ENCODE measurements around the gene HSP90B1. TPM values are rescaled to one million over a fixed set of nuclear protein-coding genes. Genes with fewer than 3 reads are reported as not detected.
A peak's percentile ranks its signal among the peaks of the same experiment; 100 is the strongest.

Gene HSP90B1
- total RNA-seq, 2 donors from 2014 or later, result 403 to 522 TPM

GRCh38 chr12:103944964-103945363, 14.8 kb downstream of the HSP90B1 start:
- no peak for TF ChIP-seq CTCF (IDR thresholded peaks at IDR 0.05)
- Histone ChIP-seq H3K27me3 (replicated peaks; ENCODE audit: insufficient read depth) (no peaks in the 10 kb centered on the region), H3K9me3 (no peaks in the 10 kb centered on the region), H3K36me3 (peaks cover 75% of the 10 kb centered on the region), H3K27ac (no peak overlapping the region), H3K4me1 (ENCODE audit: control insufficient read depth in 1 of 2, low read depth in 2 of 2) (no peaks in the 10 kb centered on the region), H3K4me3 (no peak overlapping the region)
- ATAC-seq (ENCODE audit: insufficient number of reproducible peaks, low FRiP score, low read depth) (no peak), DNase-seq (ENCODE audit: low spot score) (no peak)

GRCh38 chr12:103947871-103948555, 17.8 kb downstream of the HSP90B1 start:
- DNase-seq (ENCODE audit: low spot score) (no peak), ATAC-seq (ENCODE audit: insufficient number of reproducible peaks, low FRiP score, low read depth) (no peak)
- no peaks in the 10 kb centered on the region for H3K4me1 ChIP-seq (ENCODE audit: control insufficient read depth in 1 of 2, low read depth in 2 of 2)
- no peak for TF ChIP-seq CTCF (IDR thresholded peaks at IDR 0.05)
- peaks cover 68% of the 10 kb centered on the region for H3K36me3 ChIP-seq
- H3K4me3 ChIP-seq, result no peak overlapping the region
- no peaks in the 10 kb centered on the region for H3K27me3 ChIP-seq (replicated peaks; ENCODE audit: insufficient read depth)
- no peak overlapping the region for H3K27ac ChIP-seq
- no peaks in the 10 kb centered on the region for H3K9me3 ChIP-seq

DNA sequence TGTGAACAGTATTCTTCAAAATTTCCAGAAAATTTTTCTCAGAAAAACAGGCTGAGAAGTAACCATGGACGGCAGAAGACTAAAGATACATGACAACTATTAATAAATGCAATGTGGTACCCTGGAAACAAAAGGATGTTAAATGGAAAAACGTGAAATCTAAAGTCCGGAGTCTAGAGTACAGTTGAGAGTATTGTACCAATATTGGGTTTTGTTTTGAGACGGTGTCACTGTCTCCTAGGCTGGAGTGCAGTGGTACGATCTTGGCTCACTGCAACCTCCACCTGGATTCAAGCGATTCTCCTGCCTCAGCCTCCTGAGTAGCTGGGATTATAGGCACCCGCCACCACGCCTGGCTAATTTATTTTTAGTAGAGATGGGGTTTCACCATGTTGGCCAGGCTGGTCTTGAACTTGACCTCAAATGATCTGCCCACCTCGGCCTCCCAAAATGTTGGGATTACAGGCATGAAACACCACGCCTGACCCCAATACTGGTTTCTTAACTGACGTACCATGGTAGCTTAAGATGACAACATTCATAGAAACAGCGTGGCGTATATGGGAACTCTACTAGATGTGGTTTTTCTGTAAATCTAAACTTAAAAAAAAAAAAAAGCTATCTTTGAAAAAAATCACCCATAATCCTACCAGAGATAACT, 18.7 kb downstream of the HSP90B1 start:
- Histone ChIP-seq H3K9me3 (no peaks in the 10 kb centered on the region), H3K27me3 (replicated peaks; ENCODE audit: insufficient read depth) (no peaks in the 10 kb centered on the region), H3K27ac (no peak overlapping the region), H3K36me3 (peaks cover 71% of the 10 kb centered on the region), H3K4me1 (ENCODE audit: control insufficient read depth in 1 of 2, low read depth in 2 of 2) (no peaks in the 10 kb centered on the region), H3K4me3 (no peak overlapping the region)
- DNase-seq (ENCODE audit: low spot score) (no peak), ATAC-seq (ENCODE audit: insufficient number of reproducible peaks, low FRiP score, low read depth) (no peak)
- no peak for TF ChIP-seq CTCF (IDR thresholded peaks at IDR 0.05)

GRCh38 chr12:103952497-103952896, 22.3 kb downstream of the HSP90B1 start:
- peaks cover 40% of the 10 kb centered on the region for H3K36me3 ChIP-seq
- TF ChIP-seq CTCF (IDR thresholded peaks at IDR 0.05), result no peak

GRCh38 chr12:103955811-103956508, 25.8 kb downstream of the HSP90B1 start:
- peaks cover 19% of the 10 kb centered on the region for H3K36me3 ChIP-seq
- peak overlapping the region; percentile 84 for H3K4me3 ChIP-seq
- no peaks in the 10 kb centered on the region for H3K27me3 ChIP-seq (replicated peaks; ENCODE audit: insufficient read depth)
- H3K27ac ChIP-seq, result peak overlapping the region; percentile 91 to 97
- ATAC-seq (ENCODE audit: insufficient number of reproducible peaks, low FRiP score, low read depth) (no peak), DNase-seq (ENCODE audit: low spot score) (no peak)
- H3K4me1 ChIP-seq (ENCODE audit: control insufficient read depth in 1 of 2, low read depth in 2 of 2), result peaks cover 9 to 16% of the 10 kb centered on the region in 2 donors
- no peaks in the 10 kb centered on the region for H3K9me3 ChIP-seq
- TF ChIP-seq CTCF (IDR thresholded peaks at IDR 0.05), result no peak

More at GRCh38 chr12:103952497-103952896, 22.3 kb downstream of the HSP90B1 start:
- Histone ChIP-seq H3K9me3 (no peaks in the 10 kb centered on the region), H3K27ac (no peak overlapping the region), H3K27me3 (replicated peaks; ENCODE audit: insufficient read depth) (no peaks in the 10 kb centered on the region), H3K4me3 (no peak overlapping the region), H3K4me1 (ENCODE audit: control insufficient read depth in 1 of 2, low read depth in 2 of 2) (peaks cover 9 to 16% of the 10 kb centered on the region in 2 donors)
- ATAC-seq (ENCODE audit: insufficient number of reproducible peaks, low FRiP score, low read depth) (no peak), DNase-seq (ENCODE audit: low spot score) (no peak)
